Measurements from ENCODE around the gene ARMC12. TPM values are rescaled to one million over a fixed set of nuclear protein-coding genes. Genes with fewer than 3 reads are reported as not detected.

ARMC12 gene
- total RNA-seq, 2 donors from 2014 or later = not detected

GRCh38 chr6:35727935-35728682 is 8.7 kb upstream of the ARMC12 start:
- TF ChIP-seq CTCF (IDR thresholded peaks at IDR 0.05) = peak; percentile 14
- no peaks in the 10 kb centered on the region for H3K27me3 ChIP-seq (replicated peaks; ENCODE audit: insufficient read depth)
- peak overlapping the region; percentile 100 for H3K27ac ChIP-seq
- peak overlapping the region; percentile 75 for H3K4me3 ChIP-seq
- H3K36me3 ChIP-seq = no peaks in the 10 kb centered on the region
- peak; percentile 75 for DNase-seq (ENCODE audit: low spot score)
- peak; percentile 47 for ATAC-seq (ENCODE audit: insufficient number of reproducible peaks, low FRiP score, low read depth)
- H3K9me3 ChIP-seq = no peaks in the 10 kb centered on the region
- peaks cover 69 to 88% of the 10 kb centered on the region in 2 donors for H3K4me1 ChIP-seq (ENCODE audit: control insufficient read depth in 1 of 2, low read depth in 2 of 2)

- Histone ChIP-seq H3K4me1 (ENCODE audit: control insufficient read depth in 1 of 2, low read depth in 2 of 2) (peaks cover 75 to 88% of the 10 kb centered on the region in 2 donors), H3K36me3 (no peaks in the 10 kb centered on the region), H3K27me3 (replicated peaks; ENCODE audit: insufficient read depth) (no peaks in the 10 kb centered on the region), H3K9me3 (no peaks in the 10 kb centered on the region), H3K4me3 (peak overlapping the region; percentile 63), H3K27ac (peak overlapping the region; percentile 100)
- ATAC-seq (ENCODE audit: insufficient number of reproducible peaks, low FRiP score, low read depth) (no peak), DNase-seq (ENCODE audit: low spot score) (no peak)
- TF ChIP-seq CTCF (IDR thresholded peaks at IDR 0.05) = no peak
Measured at GRCh38 chr6:35728683-35729678, 7.9 kb upstream of the ARMC12 start.

GRCh38 chr6:35729722-35730121 is 7.1 kb upstream of the ARMC12 start:
- H3K4me3 ChIP-seq = no peak overlapping the region
- DNase-seq (ENCODE audit: low spot score) (no peak), ATAC-seq (ENCODE audit: insufficient number of reproducible peaks, low FRiP score, low read depth) (no peak)
- H3K27ac ChIP-seq = peak overlapping the region; percentile 100
- no peaks in the 10 kb centered on the region for H3K9me3 ChIP-seq
- no peaks in the 10 kb centered on the region for H3K36me3 ChIP-seq
- no peak for TF ChIP-seq CTCF (IDR thresholded peaks at IDR 0.05)
- H3K4me1 ChIP-seq (ENCODE audit: control insufficient read depth in 1 of 2, low read depth in 2 of 2) = peaks cover 69 to 86% of the 10 kb centered on the region in 2 donors
- no peaks in the 10 kb centered on the region for H3K27me3 ChIP-seq (replicated peaks; ENCODE audit: insufficient read depth)

GRCh38 chr6:35730745-35731413 is 6.0 kb upstream of the ARMC12 start:
- ATAC-seq (ENCODE audit: insufficient number of reproducible peaks, low FRiP score, low read depth) (no peak), DNase-seq (ENCODE audit: low spot score) (no peak)
- peak overlapping the region; percentile 89 for H3K4me3 ChIP-seq
- peak overlapping the region; percentile 100 for H3K27ac ChIP-seq
- peaks cover 61 to 86% of the 10 kb centered on the region in 2 donors for H3K4me1 ChIP-seq (ENCODE audit: control insufficient read depth in 1 of 2, low read depth in 2 of 2)
- no peaks in the 10 kb centered on the region for H3K36me3 ChIP-seq
- H3K9me3 ChIP-seq = no peaks in the 10 kb centered on the region
- no peaks in the 10 kb centered on the region for H3K27me3 ChIP-seq (replicated peaks; ENCODE audit: insufficient read depth)
- no peak for TF ChIP-seq CTCF (IDR thresholded peaks at IDR 0.05)

Data from thoracic aorta (tissue), 2 donors.